GM18526 (cell line): Measurements from ENCODE around the gene MGAT3.

Source experiments
- POLR2A ChIP-seq: IDR thresholded peaks from 3 replicates; pipeline ENCODE4 v1.6.1; 2011; ENCODE audit not compliant: insufficient read length; ENCODE audit errors: extremely low read depth

The MGAT3 gene

GRCh38 chr22:39524089-39524752 is 67.4 kb downstream of the MGAT3 start:
- TF ChIP-seq POLR2A: peak; percentile 27

- no peak for TF ChIP-seq POLR2A
Measured at GRCh38 chr22:39524753-39525657, 68.2 kb downstream of the MGAT3 start.

DNA sequence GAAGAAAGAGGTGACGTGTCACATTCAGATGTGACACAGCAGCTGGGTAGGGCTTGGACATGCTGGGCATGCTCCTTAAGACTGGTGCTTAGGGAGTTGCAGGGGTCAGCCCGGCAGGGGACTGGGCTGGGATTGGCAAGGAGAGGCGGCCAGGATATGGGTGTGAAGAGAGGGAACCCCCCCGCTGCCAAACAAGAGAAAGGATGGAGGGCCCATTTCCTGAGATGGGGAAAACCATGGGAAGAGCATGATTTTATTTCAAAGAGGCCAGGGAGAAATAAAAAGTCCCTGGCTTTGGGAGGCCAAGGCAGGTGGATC is 68.8 kb downstream of the MGAT3 start:
- TF ChIP-seq POLR2A: no peak

DNA sequence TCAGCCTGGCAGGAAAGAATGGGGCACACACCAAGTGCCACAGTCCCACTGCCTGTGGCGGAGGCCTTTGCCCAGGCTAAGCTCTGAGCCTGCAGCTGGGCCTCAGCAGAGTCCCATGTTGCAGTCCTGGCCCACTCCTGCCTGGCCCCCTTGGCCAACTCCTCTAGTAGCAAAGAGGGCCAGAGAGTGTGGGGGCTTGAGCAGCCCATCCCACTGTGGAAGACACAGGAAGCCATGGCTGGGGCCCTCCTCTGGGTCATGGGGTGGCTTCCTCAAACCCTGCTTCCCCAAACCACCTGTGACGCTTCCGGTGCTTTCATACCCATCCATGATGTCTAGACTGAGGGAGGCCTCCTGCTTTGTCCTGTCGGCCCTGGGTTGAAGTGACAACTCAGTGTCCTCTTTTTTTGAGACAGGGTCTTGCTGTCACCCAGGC is 69.9 kb downstream of the MGAT3 start:
- no peak for TF ChIP-seq POLR2A

GRCh38 chr22:39527481-39527961 is 70.7 kb downstream of the MGAT3 start:
- TF ChIP-seq POLR2A: no peak

- TF ChIP-seq POLR2A: peak; percentile 17
Measured at GRCh38 chr22:39528080-39528661, 71.4 kb downstream of the MGAT3 start.

DNA sequence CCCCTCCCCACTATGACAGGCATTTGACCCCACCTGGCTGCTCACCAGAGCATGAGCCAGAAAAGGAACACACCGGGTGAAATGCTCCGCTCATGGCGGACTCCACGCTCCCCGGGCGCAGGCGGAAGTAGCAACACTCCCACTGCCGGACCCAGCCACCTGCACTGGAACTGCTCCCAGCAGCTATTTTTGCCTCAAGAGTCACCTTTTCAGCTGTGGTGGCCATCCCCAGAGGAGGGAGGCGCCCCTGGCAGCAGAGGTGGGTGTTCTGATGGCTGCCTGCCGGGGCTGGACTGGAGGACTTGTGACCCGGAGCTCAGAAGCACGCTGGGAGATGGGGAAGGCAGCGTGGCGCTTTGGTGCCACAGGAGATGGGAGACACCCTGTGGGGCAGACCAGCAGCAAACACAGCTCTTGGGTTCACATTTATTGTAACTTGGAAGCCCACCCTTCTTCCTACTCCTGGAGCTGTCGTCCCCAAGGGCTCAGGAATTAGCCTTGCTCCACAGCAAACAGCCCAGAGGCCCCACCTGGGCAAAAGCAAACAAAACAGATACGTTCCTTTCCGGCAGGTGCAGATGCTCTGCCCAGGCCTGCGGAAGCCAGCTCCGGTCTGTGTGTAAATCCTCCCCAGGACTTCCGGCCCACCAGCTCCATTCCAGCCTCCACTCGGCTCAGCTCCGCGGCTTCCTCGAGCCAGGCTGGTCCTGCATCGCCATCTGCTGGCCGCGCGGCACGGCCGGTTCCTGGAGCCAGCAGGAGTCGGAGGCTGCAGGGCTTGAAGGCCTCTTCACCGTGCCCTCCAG is 72.1 kb downstream of the MGAT3 start:
- peak; percentile 4 for TF ChIP-seq POLR2A

GRCh38 chr22:39529487-39529851 is 72.7 kb downstream of the MGAT3 start:
- TF ChIP-seq POLR2A: no peak

DNA sequence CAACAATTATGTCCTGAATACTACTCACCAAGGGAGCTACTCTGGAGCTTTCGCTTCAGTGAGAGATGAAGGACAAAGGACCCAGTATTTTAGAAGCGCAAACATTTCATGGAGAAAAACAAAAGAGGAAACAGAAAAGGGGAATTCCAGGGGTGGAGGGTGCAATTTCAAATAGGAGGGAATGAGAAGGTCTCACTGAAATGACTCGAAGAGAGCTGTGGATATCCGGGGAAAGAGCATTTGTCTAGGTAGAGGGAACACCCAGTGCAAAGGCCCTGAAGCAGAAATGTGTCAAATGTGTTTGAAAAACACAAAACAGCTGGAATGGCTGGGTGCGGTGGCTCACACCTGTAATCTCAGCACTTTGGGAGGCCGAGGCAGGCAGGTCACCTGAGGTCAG is 73.3 kb downstream of the MGAT3 start:
- no peak for TF ChIP-seq POLR2A

- no peak for TF ChIP-seq POLR2A
Measured at GRCh38 chr22:39530692-39531331, 74.0 kb downstream of the MGAT3 start.

DNA sequence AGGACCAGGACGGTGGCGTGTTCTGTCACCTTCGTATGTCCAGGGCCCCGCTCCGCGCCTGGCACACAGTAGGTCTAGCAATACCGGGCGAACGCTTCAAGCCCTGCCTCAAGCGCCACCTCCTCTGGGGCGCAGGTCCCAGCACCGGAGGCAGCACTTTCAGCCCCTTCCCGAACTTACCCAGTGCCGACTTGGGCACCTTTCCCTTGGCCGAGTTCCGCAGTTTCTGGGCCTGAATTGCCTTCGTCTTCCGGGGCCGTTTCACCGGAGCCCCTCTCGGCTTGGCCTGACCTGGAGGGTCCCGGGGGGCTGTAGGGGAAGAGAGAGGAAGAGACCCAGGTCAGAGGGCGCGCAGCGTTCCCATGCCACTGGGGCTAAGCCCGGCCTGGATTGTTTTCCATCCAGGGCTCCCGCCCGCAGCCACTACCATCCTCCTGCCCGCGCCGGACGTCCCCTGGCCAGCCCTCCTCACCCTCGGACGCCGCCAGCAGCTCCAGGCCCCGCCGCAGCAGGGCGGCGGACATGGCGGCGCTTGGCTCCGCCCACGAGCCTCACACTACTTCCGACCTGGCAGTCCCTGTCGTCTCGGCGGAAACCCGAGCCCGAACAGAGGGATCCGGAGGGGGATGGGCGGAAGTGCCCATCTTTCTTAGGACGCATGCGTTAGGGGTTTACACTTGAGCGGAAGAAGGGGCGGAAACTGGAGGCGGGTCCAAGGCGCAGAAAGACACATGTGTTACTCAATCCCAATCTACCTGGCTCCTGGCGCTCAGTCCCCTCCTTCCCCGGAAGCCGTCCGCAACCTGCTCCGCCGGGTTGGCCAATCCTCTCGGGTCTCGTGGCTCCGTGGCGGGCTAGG is 75.6 kb downstream of the MGAT3 start, which contains the start of gene RPS19BP1:
TSS of gene RPS19BP1 (minus strand) at position 534 of the 859 bp plus-strand sequence. CDS start at position 524, 10 bp downstream.
- TF ChIP-seq POLR2A: peak; percentile 97

GRCh38 chr22:39534092-39534506 is 77.3 kb downstream of the MGAT3 start:
- TF ChIP-seq POLR2A: no peak

- no peak for TF ChIP-seq POLR2A
Measured at GRCh38 chr22:39534591-39535356, 78.0 kb downstream of the MGAT3 start.
